ENCODE measurements around the gene RAD51D. TPM values are rescaled to one million over a fixed set of nuclear protein-coding genes. Genes with fewer than 3 reads are reported as not detected.
A peak's percentile ranks its signal among the peaks of the same experiment; 100 is the strongest.

RAD51D gene
- total RNA-seq, result 10 to 100 TPM in 1 of 2 donors, 1 to 10 TPM in 1; 8.7 to 14.2 TPM
- total RNA-seq, result 18.2 to 18.9 reads per million in 2 donors

- Mint-ChIP-seq H3K27me3 (no peaks in the 10 kb centered on the region), H3K27ac (peak within 1 kb of the TSS; percentile 86), H3K4me3 (peak within 1 kb of the TSS; percentile 94), H3K36me3 (ENCODE audit: low read depth) (no peaks in the 10 kb centered on the region), H3K4me1 (peaks cover 26% of the 10 kb centered on the region)
- peak; percentile 74 to 79 (median 76) for DNase-seq
- H3K9me3 ChIP-seq (ENCODE audit: control insufficient read depth, low read length, poor library complexity, severe bottlenecking), result no peaks in the 10 kb centered on the region
- peak; percentile 91 for ATAC-seq
These were observed at the start of gene RAD51D for GRCh38 chr17:35119370-35120165. RAD51D (minus strand) TSS chr17:35119860; CDS start chr17:35119613, 247 bp downstream.

GRCh38 chr17:35167666-35168065, 48.0 kb upstream of the RAD51D start:
- Mint-ChIP-seq H3K4me1 (peaks cover 19% of the 10 kb centered on the region), H3K27me3 (no peaks in the 10 kb centered on the region), H3K27ac (no peak overlapping the region), H3K4me3 (no peak overlapping the region), H3K36me3 (ENCODE audit: low read depth) (no peaks in the 10 kb centered on the region)
- no peak for DNase-seq
- no peaks in the 10 kb centered on the region for H3K9me3 ChIP-seq (ENCODE audit: control insufficient read depth, low read length, poor library complexity, severe bottlenecking)
- ATAC-seq, result no peak

- Mint-ChIP-seq H3K27me3 (no peaks in the 10 kb centered on the region), H3K36me3 (ENCODE audit: low read depth) (no peaks in the 10 kb centered on the region), H3K4me3 (no peak overlapping the region), H3K27ac (no peak overlapping the region), H3K4me1 (peaks cover 19% of the 10 kb centered on the region)
- ATAC-seq (no peak), DNase-seq (no peak)
- no peaks in the 10 kb centered on the region for H3K9me3 ChIP-seq (ENCODE audit: control insufficient read depth, low read length, poor library complexity, severe bottlenecking)
These were observed 47.4 kb upstream of the RAD51D start for GRCh38 chr17:35167046-35167445.

GRCh38 chr17:35166526-35166925, 46.9 kb upstream of the RAD51D start:
- H3K9me3 ChIP-seq (ENCODE audit: control insufficient read depth, low read length, poor library complexity, severe bottlenecking), result no peaks in the 10 kb centered on the region
- Mint-ChIP-seq H3K27ac (no peak overlapping the region), H3K4me1 (peaks cover 22% of the 10 kb centered on the region), H3K36me3 (ENCODE audit: low read depth) (no peaks in the 10 kb centered on the region), H3K4me3 (no peak overlapping the region), H3K27me3 (no peaks in the 10 kb centered on the region)
- DNase-seq (no peak), ATAC-seq (no peak)

GRCh38 chr17:35164716-35165115, 45.1 kb upstream of the RAD51D start:
- H3K4me3 Mint-ChIP-seq, result no peak overlapping the region
- DNase-seq (no peak), ATAC-seq (no peak)
- no peaks in the 10 kb centered on the region for H3K9me3 ChIP-seq (ENCODE audit: control insufficient read depth, low read length, poor library complexity, severe bottlenecking)
- H3K27ac Mint-ChIP-seq, result peak overlapping the region; percentile 65
- H3K36me3 Mint-ChIP-seq (ENCODE audit: low read depth), result no peaks in the 10 kb centered on the region
- peaks cover 37% of the 10 kb centered on the region for H3K4me1 Mint-ChIP-seq
- H3K27me3 Mint-ChIP-seq, result no peaks in the 10 kb centered on the region

- peaks cover 40% of the 10 kb centered on the region for H3K4me1 Mint-ChIP-seq
- DNase-seq, result no peak
- no peaks in the 10 kb centered on the region for H3K27me3 Mint-ChIP-seq
- no peaks in the 10 kb centered on the region for H3K36me3 Mint-ChIP-seq (ENCODE audit: low read depth)
- peak overlapping the region; percentile 91 for H3K27ac Mint-ChIP-seq
- H3K9me3 ChIP-seq (ENCODE audit: control insufficient read depth, low read length, poor library complexity, severe bottlenecking), result no peaks in the 10 kb centered on the region
- ATAC-seq, result no peak
- no peak overlapping the region for H3K4me3 Mint-ChIP-seq
These were observed 44.2 kb upstream of the RAD51D start for GRCh38 chr17:35163886-35164285.

GRCh38 chr17:35162755-35163154, 43.1 kb upstream of the RAD51D start:
- ATAC-seq, result no peak
- Mint-ChIP-seq H3K27me3 (no peaks in the 10 kb centered on the region), H3K4me3 (no peak overlapping the region), H3K4me1 (peaks cover 40% of the 10 kb centered on the region), H3K27ac (peak overlapping the region; percentile 91), H3K36me3 (ENCODE audit: low read depth) (no peaks in the 10 kb centered on the region)
- no peak for DNase-seq
- no peaks in the 10 kb centered on the region for H3K9me3 ChIP-seq (ENCODE audit: control insufficient read depth, low read length, poor library complexity, severe bottlenecking)

GRCh38 chr17:35161281-35161761, 41.7 kb upstream of the RAD51D start:
- peak overlapping the region; percentile 80 for H3K4me3 Mint-ChIP-seq
- peaks cover under 1% of the 10 kb centered on the region for H3K27me3 Mint-ChIP-seq
- H3K36me3 Mint-ChIP-seq (ENCODE audit: low read depth), result no peaks in the 10 kb centered on the region
- ATAC-seq (peak; percentile 81), DNase-seq (no peak)
- H3K4me1 Mint-ChIP-seq, result peaks cover 39% of the 10 kb centered on the region
- H3K27ac Mint-ChIP-seq, result peak overlapping the region; percentile 91
- H3K9me3 ChIP-seq (ENCODE audit: control insufficient read depth, low read length, poor library complexity, severe bottlenecking), result no peaks in the 10 kb centered on the region

GRCh38 chr17:35160354-35161201, 40.9 kb upstream of the RAD51D start:
- peak; percentile 71 for ATAC-seq

GRCh38 chr17:35159940-35160339, 40.3 kb upstream of the RAD51D start:
- H3K4me3 Mint-ChIP-seq, result no peak overlapping the region
- no peaks in the 10 kb centered on the region for H3K36me3 Mint-ChIP-seq (ENCODE audit: low read depth)
- peak overlapping the region; percentile 91 for H3K27ac Mint-ChIP-seq
- ATAC-seq (no peak), DNase-seq (no peak)
- H3K4me1 Mint-ChIP-seq, result peaks cover 32% of the 10 kb centered on the region
- no peaks in the 10 kb centered on the region for H3K9me3 ChIP-seq (ENCODE audit: control insufficient read depth, low read length, poor library complexity, severe bottlenecking)
- peaks cover 7% of the 10 kb centered on the region for H3K27me3 Mint-ChIP-seq

More at GRCh38 chr17:35160354-35161201, 40.9 kb upstream of the RAD51D start:
- Mint-ChIP-seq H3K27ac (peak overlapping the region; percentile 91), H3K27me3 (peaks cover 7% of the 10 kb centered on the region), H3K4me3 (peak overlapping the region; percentile 80), H3K4me1 (peaks cover 37% of the 10 kb centered on the region), H3K36me3 (ENCODE audit: low read depth) (no peaks in the 10 kb centered on the region)
- H3K9me3 ChIP-seq (ENCODE audit: control insufficient read depth, low read length, poor library complexity, severe bottlenecking), result no peaks in the 10 kb centered on the region
- no peak for DNase-seq

- Mint-ChIP-seq H3K36me3 (ENCODE audit: low read depth) (no peaks in the 10 kb centered on the region), H3K27me3 (peaks cover 11% of the 10 kb centered on the region), H3K27ac (no peak overlapping the region), H3K4me3 (no peak overlapping the region), H3K4me1 (peaks cover 10% of the 10 kb centered on the region)
- ATAC-seq (no peak), DNase-seq (no peak)
- no peaks in the 10 kb centered on the region for H3K9me3 ChIP-seq (ENCODE audit: control insufficient read depth, low read length, poor library complexity, severe bottlenecking)
These were observed 35.6 kb upstream of the RAD51D start for GRCh38 chr17:35155246-35155645.

- H3K36me3 Mint-ChIP-seq (ENCODE audit: low read depth), result no peaks in the 10 kb centered on the region
- H3K27ac Mint-ChIP-seq, result peak overlapping the region; percentile 49
- DNase-seq, result no peak
- H3K9me3 ChIP-seq (ENCODE audit: control insufficient read depth, low read length, poor library complexity, severe bottlenecking), result no peaks in the 10 kb centered on the region
- ATAC-seq, result no peak
- no peak overlapping the region for H3K4me3 Mint-ChIP-seq
- peaks cover 4% of the 10 kb centered on the region for H3K4me1 Mint-ChIP-seq
- H3K27me3 Mint-ChIP-seq, result peaks cover 11% of the 10 kb centered on the region
These were observed 34.8 kb upstream of the RAD51D start for GRCh38 chr17:35154196-35155165.
